Measurements from ENCODE around the gene CNTN4. TPM values are rescaled to one million over a fixed set of nuclear protein-coding genes. Genes with fewer than 3 reads are reported as not detected.

The CNTN4 gene
- total RNA-seq, 1 donor from 2014 or later = 11.0 TPM

GRCh38 chr3:2677501-2677900, 578.8 kb downstream of the CNTN4 start:
- no peaks in the 10 kb centered on the region for H3K4me1 ChIP-seq (ENCODE audit: control insufficient read depth in 3 of 3, insufficient read depth in 3 of 3, low read length in 3 of 3)
- no peaks in the 10 kb centered on the region for H3K27me3 ChIP-seq (ENCODE audit: control insufficient read depth in 3 of 3, insufficient read depth in 3 of 3, low read length in 3 of 3)
- no peak overlapping the region for H3K4me3 ChIP-seq (ENCODE audit: low read length in 3 of 3)
- no peaks in the 10 kb centered on the region for H3K36me3 ChIP-seq (ENCODE audit: control insufficient read depth in 3 of 3, insufficient read depth in 3 of 3, low read length in 3 of 3)
- H3K9ac ChIP-seq (ENCODE audit: low read depth in 1 of 3, low read length in 3 of 3) = no peak overlapping the region
- no peaks in the 10 kb centered on the region for H3K9me3 ChIP-seq (ENCODE audit: control insufficient read depth in 3 of 3, low read length in 3 of 3)
- no peak overlapping the region for H3K27ac ChIP-seq (ENCODE audit: low read depth, low read length)

GRCh38 chr3:2680236-2680635, 581.6 kb downstream of the CNTN4 start:
- H3K9ac ChIP-seq (ENCODE audit: low read depth in 1 of 3, low read length in 3 of 3) = no peak overlapping the region
- no peaks in the 10 kb centered on the region for H3K9me3 ChIP-seq (ENCODE audit: control insufficient read depth in 3 of 3, low read length in 3 of 3)
- no peak overlapping the region for H3K27ac ChIP-seq (ENCODE audit: low read depth, low read length)
- H3K36me3 ChIP-seq (ENCODE audit: control insufficient read depth in 3 of 3, insufficient read depth in 3 of 3, low read length in 3 of 3) = no peaks in the 10 kb centered on the region
- H3K4me1 ChIP-seq (ENCODE audit: control insufficient read depth in 3 of 3, insufficient read depth in 3 of 3, low read length in 3 of 3) = no peaks in the 10 kb centered on the region
- no peak overlapping the region for H3K4me3 ChIP-seq (ENCODE audit: low read length in 3 of 3)
- no peaks in the 10 kb centered on the region for H3K27me3 ChIP-seq (ENCODE audit: control insufficient read depth in 3 of 3, insufficient read depth in 3 of 3, low read length in 3 of 3)

- H3K4me3 ChIP-seq (ENCODE audit: low read length in 3 of 3) = no peak overlapping the region
Observed at GRCh38 chr3:2684046-2684445, 585.4 kb downstream of the CNTN4 start.

GRCh38 chr3:2686816-2687502, 588.3 kb downstream of the CNTN4 start:
- Histone ChIP-seq H3K27me3 (ENCODE audit: control insufficient read depth in 3 of 3, insufficient read depth in 3 of 3, low read length in 3 of 3) (no peaks in the 10 kb centered on the region), H3K9me3 (ENCODE audit: control insufficient read depth in 3 of 3, low read length in 3 of 3) (no peaks in the 10 kb centered on the region), H3K4me3 (ENCODE audit: low read length in 3 of 3) (no peak overlapping the region), H3K27ac (ENCODE audit: low read depth, low read length) (no peak overlapping the region), H3K4me1 (ENCODE audit: control insufficient read depth in 3 of 3, insufficient read depth in 3 of 3, low read length in 3 of 3) (no peaks in the 10 kb centered on the region), H3K9ac (ENCODE audit: low read depth in 1 of 3, low read length in 3 of 3) (no peak overlapping the region), H3K36me3 (ENCODE audit: control insufficient read depth in 3 of 3, insufficient read depth in 3 of 3, low read length in 3 of 3) (no peaks in the 10 kb centered on the region)

More at GRCh38 chr3:2684046-2684445, 585.4 kb downstream of the CNTN4 start:
- no peaks in the 10 kb centered on the region for H3K36me3 ChIP-seq (ENCODE audit: control insufficient read depth in 3 of 3, insufficient read depth in 3 of 3, low read length in 3 of 3)
- H3K27ac ChIP-seq (ENCODE audit: low read depth, low read length) = no peak overlapping the region
- H3K9me3 ChIP-seq (ENCODE audit: control insufficient read depth in 3 of 3, low read length in 3 of 3) = no peaks in the 10 kb centered on the region
- H3K9ac ChIP-seq (ENCODE audit: low read depth in 1 of 3, low read length in 3 of 3) = no peak overlapping the region
- no peaks in the 10 kb centered on the region for H3K4me1 ChIP-seq (ENCODE audit: control insufficient read depth in 3 of 3, insufficient read depth in 3 of 3, low read length in 3 of 3)
- H3K27me3 ChIP-seq (ENCODE audit: control insufficient read depth in 3 of 3, insufficient read depth in 3 of 3, low read length in 3 of 3) = no peaks in the 10 kb centered on the region

- Histone ChIP-seq H3K36me3 (ENCODE audit: control insufficient read depth in 3 of 3, insufficient read depth in 3 of 3, low read length in 3 of 3) (no peaks in the 10 kb centered on the region), H3K27ac (ENCODE audit: low read depth, low read length) (no peak overlapping the region), H3K4me3 (ENCODE audit: low read length in 3 of 3) (no peak overlapping the region), H3K9me3 (ENCODE audit: control insufficient read depth in 3 of 3, low read length in 3 of 3) (no peaks in the 10 kb centered on the region), H3K9ac (ENCODE audit: low read depth in 1 of 3, low read length in 3 of 3) (no peak overlapping the region), H3K27me3 (ENCODE audit: control insufficient read depth in 3 of 3, insufficient read depth in 3 of 3, low read length in 3 of 3) (no peaks in the 10 kb centered on the region), H3K4me1 (ENCODE audit: control insufficient read depth in 3 of 3, insufficient read depth in 3 of 3, low read length in 3 of 3) (no peaks in the 10 kb centered on the region)
Observed at GRCh38 chr3:2697589-2697988, 598.9 kb downstream of the CNTN4 start.

GRCh38 chr3:2701471-2701870, 602.8 kb downstream of the CNTN4 start:
- Histone ChIP-seq H3K36me3 (ENCODE audit: control insufficient read depth in 3 of 3, insufficient read depth in 3 of 3, low read length in 3 of 3) (no peaks in the 10 kb centered on the region), H3K9me3 (ENCODE audit: control insufficient read depth in 3 of 3, low read length in 3 of 3) (no peaks in the 10 kb centered on the region), H3K27ac (ENCODE audit: low read depth, low read length) (no peak overlapping the region), H3K9ac (ENCODE audit: low read depth in 1 of 3, low read length in 3 of 3) (no peak overlapping the region), H3K4me1 (ENCODE audit: control insufficient read depth in 3 of 3, insufficient read depth in 3 of 3, low read length in 3 of 3) (no peaks in the 10 kb centered on the region), H3K4me3 (ENCODE audit: low read length in 3 of 3) (no peak overlapping the region), H3K27me3 (ENCODE audit: control insufficient read depth in 3 of 3, insufficient read depth in 3 of 3, low read length in 3 of 3) (no peaks in the 10 kb centered on the region)

GRCh38 chr3:2706144-2706835, 607.6 kb downstream of the CNTN4 start:
- no peaks in the 10 kb centered on the region for H3K4me1 ChIP-seq (ENCODE audit: control insufficient read depth in 3 of 3, insufficient read depth in 3 of 3, low read length in 3 of 3)
- no peak overlapping the region for H3K4me3 ChIP-seq (ENCODE audit: low read length in 3 of 3)
- H3K9ac ChIP-seq (ENCODE audit: low read depth in 1 of 3, low read length in 3 of 3) = no peak overlapping the region
- no peaks in the 10 kb centered on the region for H3K27me3 ChIP-seq (ENCODE audit: control insufficient read depth in 3 of 3, insufficient read depth in 3 of 3, low read length in 3 of 3)
- no peaks in the 10 kb centered on the region for H3K36me3 ChIP-seq (ENCODE audit: control insufficient read depth in 3 of 3, insufficient read depth in 3 of 3, low read length in 3 of 3)
- no peaks in the 10 kb centered on the region for H3K9me3 ChIP-seq (ENCODE audit: control insufficient read depth in 3 of 3, low read length in 3 of 3)
- H3K27ac ChIP-seq (ENCODE audit: low read depth, low read length) = no peak overlapping the region

GRCh38 chr3:2706836-2707210, 608.2 kb downstream of the CNTN4 start:
- Histone ChIP-seq H3K4me3 (ENCODE audit: low read length in 3 of 3) (no peak overlapping the region), H3K9me3 (ENCODE audit: control insufficient read depth in 3 of 3, low read length in 3 of 3) (no peaks in the 10 kb centered on the region), H3K4me1 (ENCODE audit: control insufficient read depth in 3 of 3, insufficient read depth in 3 of 3, low read length in 3 of 3) (no peaks in the 10 kb centered on the region), H3K9ac (ENCODE audit: low read depth in 1 of 3, low read length in 3 of 3) (no peak overlapping the region), H3K27ac (ENCODE audit: low read depth, low read length) (no peak overlapping the region), H3K36me3 (ENCODE audit: control insufficient read depth in 3 of 3, insufficient read depth in 3 of 3, low read length in 3 of 3) (no peaks in the 10 kb centered on the region), H3K27me3 (ENCODE audit: control insufficient read depth in 3 of 3, insufficient read depth in 3 of 3, low read length in 3 of 3) (no peaks in the 10 kb centered on the region)

- Histone ChIP-seq H3K27ac (ENCODE audit: low read depth, low read length) (no peak overlapping the region), H3K9me3 (ENCODE audit: control insufficient read depth in 3 of 3, low read length in 3 of 3) (no peaks in the 10 kb centered on the region), H3K36me3 (ENCODE audit: control insufficient read depth in 3 of 3, insufficient read depth in 3 of 3, low read length in 3 of 3) (no peaks in the 10 kb centered on the region), H3K4me3 (ENCODE audit: low read length in 3 of 3) (no peak overlapping the region), H3K9ac (ENCODE audit: low read depth in 1 of 3, low read length in 3 of 3) (no peak overlapping the region), H3K27me3 (ENCODE audit: control insufficient read depth in 3 of 3, insufficient read depth in 3 of 3, low read length in 3 of 3) (no peaks in the 10 kb centered on the region), H3K4me1 (ENCODE audit: control insufficient read depth in 3 of 3, insufficient read depth in 3 of 3, low read length in 3 of 3) (no peaks in the 10 kb centered on the region)
Observed at GRCh38 chr3:2711081-2711480, 612.4 kb downstream of the CNTN4 start.

- Histone ChIP-seq H3K36me3 (ENCODE audit: control insufficient read depth in 3 of 3, insufficient read depth in 3 of 3, low read length in 3 of 3) (no peaks in the 10 kb centered on the region), H3K9ac (ENCODE audit: low read depth in 1 of 3, low read length in 3 of 3) (no peak overlapping the region), H3K27ac (ENCODE audit: low read depth, low read length) (no peak overlapping the region), H3K27me3 (ENCODE audit: control insufficient read depth in 3 of 3, insufficient read depth in 3 of 3, low read length in 3 of 3) (no peaks in the 10 kb centered on the region), H3K4me1 (ENCODE audit: control insufficient read depth in 3 of 3, insufficient read depth in 3 of 3, low read length in 3 of 3) (no peaks in the 10 kb centered on the region), H3K4me3 (ENCODE audit: low read length in 3 of 3) (no peak overlapping the region), H3K9me3 (ENCODE audit: control insufficient read depth in 3 of 3, low read length in 3 of 3) (no peaks in the 10 kb centered on the region)
Observed at GRCh38 chr3:2713923-2714322, 615.3 kb downstream of the CNTN4 start.

Measured in skeletal muscle tissue (tissue), 4 donors.